Upper lobe of left lung (tissue), 4 donors: ENCODE results near the gene NIT1.

ENCODE experiments used
- EP300 ChIP-seq, 4 donors: sonication (generic); formaldehyde crosslinking; IDR thresholded peaks; one replicate each; pipeline ENCODE4 v1.5.1; 2017; ENCODE audit warnings: antibody characterized with exemption in 4 of 4, control low read depth in 2 of 4
- POLR2A ChIP-seq, 4 donors: fragments of 450-650 bp; IDR thresholded peaks; one replicate each; pipeline ENCODE4 v1.5.1; 2016 to 2017; ENCODE audit warnings: antibody characterized with exemption in 4 of 4, mild to moderate bottlenecking in 2 of 4
- TF ChIP-seq, protein P1 (sequence below), 6 experiments: fragments of 450-650 bp in 4 of 6; fragments of 200-600 bp in 2 of 6; sonication (generic) in 2 of 6; IDR thresholded peaks; one replicate each; pipeline ENCODE4 v1.5.1; 2016 to 2019; ENCODE audit warnings: antibody characterized with exemption in 6 of 6

DNA sequence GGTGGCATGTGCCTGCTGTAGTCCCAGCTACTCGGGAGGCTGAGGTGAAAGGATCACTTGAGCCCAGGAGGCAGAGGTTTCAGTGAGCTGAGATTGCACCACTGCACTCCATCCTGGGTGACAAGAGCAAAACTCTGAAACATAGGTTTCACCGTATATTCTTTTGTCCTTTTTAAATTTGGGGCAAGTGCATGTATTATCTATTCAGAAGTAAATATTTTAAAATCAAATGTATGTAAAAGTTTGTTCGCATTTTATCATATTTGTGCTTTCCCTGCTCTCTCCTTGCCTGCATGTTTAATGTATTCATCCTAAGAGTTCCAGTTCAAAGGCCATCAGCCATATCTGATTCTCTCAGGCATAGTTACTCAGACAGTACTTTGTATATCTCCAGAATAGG, 27.9 kb downstream of the NIT1 start:
- TF ChIP-seq EP300 (IDR thresholded peaks at IDR 0.05) = no peak
- no peak for TF ChIP-seq POLR2A (IDR thresholded peaks at IDR 0.05)
- TF ChIP-seq, protein P1, sequence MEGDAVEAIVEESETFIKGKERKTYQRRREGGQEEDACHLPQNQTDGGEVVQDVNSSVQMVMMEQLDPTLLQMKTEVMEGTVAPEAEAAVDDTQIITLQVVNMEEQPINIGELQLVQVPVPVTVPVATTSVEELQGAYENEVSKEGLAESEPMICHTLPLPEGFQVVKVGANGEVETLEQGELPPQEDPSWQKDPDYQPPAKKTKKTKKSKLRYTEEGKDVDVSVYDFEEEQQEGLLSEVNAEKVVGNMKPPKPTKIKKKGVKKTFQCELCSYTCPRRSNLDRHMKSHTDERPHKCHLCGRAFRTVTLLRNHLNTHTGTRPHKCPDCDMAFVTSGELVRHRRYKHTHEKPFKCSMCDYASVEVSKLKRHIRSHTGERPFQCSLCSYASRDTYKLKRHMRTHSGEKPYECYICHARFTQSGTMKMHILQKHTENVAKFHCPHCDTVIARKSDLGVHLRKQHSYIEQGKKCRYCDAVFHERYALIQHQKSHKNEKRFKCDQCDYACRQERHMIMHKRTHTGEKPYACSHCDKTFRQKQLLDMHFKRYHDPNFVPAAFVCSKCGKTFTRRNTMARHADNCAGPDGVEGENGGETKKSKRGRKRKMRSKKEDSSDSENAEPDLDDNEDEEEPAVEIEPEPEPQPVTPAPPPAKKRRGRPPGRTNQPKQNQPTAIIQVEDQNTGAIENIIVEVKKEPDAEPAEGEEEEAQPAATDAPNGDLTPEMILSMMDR (IDR thresholded peaks at IDR 0.05) = no peak
